Activated naive CD8-positive, alpha-beta T cell treated with anti-CD3 and anti-CD28 coated beads, Interleukin-2, amount 50 U/mL, for 16 hours (primary cell): ENCODE data around the gene TSGA10.
A peak's percentile ranks its signal among the peaks of the same experiment; 100 is the strongest.
"Not testable (repeated sequence)": the region's sequence is repeated elsewhere in the genome, so short reads cannot be mapped to it uniquely, and the experiment has no call there.

Source experiments
- DNase-seq: peaks from one replicate; pipeline ENCODE4 v3.0.0-alpha.2; 2020; ENCODE audit warnings: low read depth, low spot score

The TSGA10 gene

GRCh38 chr2:99152199-99152895 is 2.4 kb downstream of the TSGA10 start:
- no peak for DNase-seq

GRCh38 chr2:99150706-99151105 is 4.0 kb downstream of the TSGA10 start:
- no peak for DNase-seq

- peak; percentile 95 for DNase-seq
These were observed 13.3 kb downstream of the TSGA10 start, which contains the start of gene C2orf15 for GRCh38 chr2:99141110-99142108. Gene C2orf15 (plus strand): TSS chr2:99141707. CDS start chr2:99150559, 8,852 bp downstream.

GRCh38 chr2:99140860-99141109 is 14.0 kb downstream of the TSGA10 start:
- DNase-seq = no peak

- no peak for DNase-seq
These were observed 14.5 kb downstream of the TSGA10 start for GRCh38 chr2:99140056-99140859.

GRCh38 chr2:99139003-99139402 is 15.7 kb downstream of the TSGA10 start:
- DNase-seq = no peak

- DNase-seq = not testable (repeated sequence)
These were observed 19.6 kb downstream of the TSGA10 start for GRCh38 chr2:99135044-99135556.

- DNase-seq = no peak
These were observed 26.8 kb downstream of the TSGA10 start for GRCh38 chr2:99127981-99128380.

GRCh38 chr2:99112617-99113016 is 42.1 kb downstream of the TSGA10 start:
- DNase-seq = no peak

- DNase-seq = no peak
These were observed 42.8 kb downstream of the TSGA10 start for GRCh38 chr2:99111945-99112344.

GRCh38 chr2:99111236-99111635 is 43.5 kb downstream of the TSGA10 start:
- no peak for DNase-seq

- no peak for DNase-seq
These were observed 47.8 kb downstream of the TSGA10 start for GRCh38 chr2:99106913-99107312.

GRCh38 chr2:99104006-99104405 is 50.7 kb downstream of the TSGA10 start:
- DNase-seq = no peak

GRCh38 chr2:99101697-99102096 is 53.0 kb downstream of the TSGA10 start:
- no peak for DNase-seq

- DNase-seq = no peak
These were observed 58.0 kb downstream of the TSGA10 start for GRCh38 chr2:99096728-99097127.

- DNase-seq = no peak
These were observed 66.7 kb downstream of the TSGA10 start for GRCh38 chr2:99088017-99088416.

- no peak for DNase-seq
These were observed 68.4 kb downstream of the TSGA10 start for GRCh38 chr2:99086385-99086784.

GRCh38 chr2:99085421-99085820 is 69.3 kb downstream of the TSGA10 start:
- no peak for DNase-seq

- DNase-seq = no peak
These were observed 70.5 kb downstream of the TSGA10 start for GRCh38 chr2:99084256-99084655.

- DNase-seq = no peak
These were observed 72.9 kb downstream of the TSGA10 start for GRCh38 chr2:99081891-99082290.

GRCh38 chr2:99079226-99079625 is 75.5 kb downstream of the TSGA10 start:
- DNase-seq = no peak

GRCh38 chr2:99072551-99072950 is 82.2 kb downstream of the TSGA10 start:
- DNase-seq = no peak
